Astrocyte (in vitro differentiated cells and primary cell): Measurements from ENCODE around the gene OPN5. TPM values are rescaled to one million over a fixed set of nuclear protein-coding genes. Genes with fewer than 3 reads are reported as not detected.

Source experiments
- DNase-seq: peaks from one replicate; pipeline ENCODE4 v3.0.0-alpha.2; 2010; ENCODE audit warnings: low read depth
- FAIRE-seq: peaks from 2 replicates; lab custom pipeline; 2011; peaks lifted over from hg19 to GRCh38; lab: Jason Lieb, UNC
- H2AFZ ChIP-seq: 2 replicates; pipeline ENCODE4 v1.6.0; 2012; ENCODE audit warnings: low read depth, low read length, inconsistent platforms
- H3K27ac ChIP-seq: 2 replicates; pipeline ENCODE4 v1.5.1; 2011; ENCODE audit warnings: low read depth, low read length, inconsistent platforms
- H3K27me3 ChIP-seq: 2 replicates; pipeline ENCODE4 v1.6.0; 2011; ENCODE audit warnings: low read length, inconsistent platforms; ENCODE audit not compliant: insufficient read depth
- H3K36me3 ChIP-seq: 2 replicates; pipeline ENCODE4 v1.5.1; 2011; ENCODE audit warnings: low read length, inconsistent platforms; ENCODE audit not compliant: insufficient read depth
- H3K4me1 ChIP-seq: 2 replicates; pipeline ENCODE4 v1.5.1; 2011; ENCODE audit warnings: low read length, inconsistent platforms; ENCODE audit not compliant: insufficient read depth
- H3K4me2 ChIP-seq: 2 replicates; pipeline ENCODE4 v1.6.0; 2012; ENCODE audit warnings: low read length, inconsistent platforms
- H3K4me3 ChIP-seq: 2 replicates; pipeline ENCODE4 v1.5.1; 2011; ENCODE audit warnings: low read depth, mild to moderate bottlenecking, low read length, inconsistent platforms; ENCODE audit not compliant: insufficient read depth
- H3K79me2 ChIP-seq: 2 replicates; pipeline ENCODE4 v1.6.0; 2012; ENCODE audit warnings: mild to moderate bottlenecking, low read length, inconsistent platforms; ENCODE audit not compliant: insufficient read depth
- H3K9ac ChIP-seq: 2 replicates; pipeline ENCODE4 v1.6.0; 2012; ENCODE audit warnings: mild to moderate bottlenecking, low read length, inconsistent platforms
- H3K9me3 ChIP-seq: 2 replicates; pipeline ENCODE4 v1.5.1; 2012; ENCODE audit warnings: low read depth, mild to moderate bottlenecking, low read length, inconsistent platforms; ENCODE audit not compliant: insufficient read depth
- H4K20me1 ChIP-seq: 2 replicates; pipeline ENCODE4 v1.6.0; 2012; ENCODE audit warnings: low read length, inconsistent platforms; ENCODE audit not compliant: insufficient read depth
- H3K27ac Mint-ChIP-seq: one replicate; pipeline ENCODE4 v1.8.0; 2021; ENCODE audit warnings: mild to moderate bottlenecking, mixed read lengths; ENCODE audit not compliant: unreplicated experiment
- H3K27me3 Mint-ChIP-seq: one replicate; pipeline ENCODE4 v1.8.0; 2021; ENCODE audit warnings: low read depth, mixed read lengths; ENCODE audit not compliant: unreplicated experiment
- H3K36me3 Mint-ChIP-seq: one replicate; pipeline ENCODE4 v1.8.0; 2021; ENCODE audit warnings: low read depth, mixed read lengths; ENCODE audit not compliant: unreplicated experiment
- H3K4me1 Mint-ChIP-seq: one replicate; pipeline ENCODE4 v1.8.0; 2021; ENCODE audit warnings: low read depth, mixed read lengths; ENCODE audit not compliant: unreplicated experiment
- H3K4me3 Mint-ChIP-seq: one replicate; pipeline ENCODE4 v1.8.0; 2021; ENCODE audit warnings: mild to moderate bottlenecking, moderate library complexity, mixed read lengths; ENCODE audit not compliant: unreplicated experiment
- H3K9me3 Mint-ChIP-seq: one replicate; pipeline ENCODE4 v1.8.0; 2021; ENCODE audit warnings: mild to moderate bottlenecking, mixed read lengths; ENCODE audit not compliant: unreplicated experiment
- CTCF ChIP-seq: IDR thresholded peaks from 2 replicates; pipeline ENCODE4 v1.5.1; 2011; ENCODE audit warnings: low read depth, mild to moderate bottlenecking, inconsistent platforms, low read length, moderate library complexity; ENCODE audit not compliant: insufficient read depth
- EZH2 ChIP-seq: IDR thresholded peaks from 2 replicates; pipeline ENCODE4 v1.6.1; 2012; ENCODE audit warnings: mild to moderate bottlenecking, low read length, inconsistent platforms; ENCODE audit not compliant: insufficient read depth
- total RNA-seq: library from RNA; stranded (reverse); gene quantifications from 2 replicates; pipeline ENCODE4 v1.2.1, GENCODE V29; 2021

Gene OPN5
- total RNA-seq, 1 donor from 2014 or later = not detected

GRCh38 chr6:47804821-47805220 is 23.0 kb downstream of the OPN5 start:
- Histone ChIP-seq H3K9ac (no peak overlapping the region), H3K4me1 (no peaks in the 10 kb centered on the region), H3K4me2 (no peak overlapping the region), H3K79me2 (no peaks in the 10 kb centered on the region), H4K20me1 (no peaks in the 10 kb centered on the region), H3K27me3 (no peaks in the 10 kb centered on the region), H3K9me3 (no peaks in the 10 kb centered on the region), H3K4me3 (no peak overlapping the region), H2AFZ (no peak overlapping the region), H3K27ac (no peak overlapping the region), H3K36me3 (no peaks in the 10 kb centered on the region)
- no peaks in the 10 kb centered on the region for H3K9me3 Mint-ChIP-seq
- H3K4me3 Mint-ChIP-seq = no peak overlapping the region
- FAIRE-seq = no peak
- H3K4me1 Mint-ChIP-seq = no peaks in the 10 kb centered on the region
- TF ChIP-seq EZH2 (no peak), CTCF (no peak)
- DNase-seq = no peak
- H3K27ac Mint-ChIP-seq = no peak overlapping the region
- no peaks in the 10 kb centered on the region for H3K27me3 Mint-ChIP-seq
- H3K36me3 Mint-ChIP-seq = no peaks in the 10 kb centered on the region

- Histone ChIP-seq H3K27ac (no peak overlapping the region), H2AFZ (no peak overlapping the region), H3K4me3 (no peak overlapping the region), H3K9me3 (no peaks in the 10 kb centered on the region), H3K27me3 (no peaks in the 10 kb centered on the region), H3K4me1 (no peaks in the 10 kb centered on the region), H3K36me3 (no peaks in the 10 kb centered on the region), H4K20me1 (no peaks in the 10 kb centered on the region), H3K79me2 (no peaks in the 10 kb centered on the region), H3K9ac (no peak overlapping the region), H3K4me2 (no peak overlapping the region)
- FAIRE-seq (no peak), DNase-seq (no peak)
- H3K4me3 Mint-ChIP-seq = no peak overlapping the region
- no peak overlapping the region for H3K27ac Mint-ChIP-seq
- no peaks in the 10 kb centered on the region for H3K36me3 Mint-ChIP-seq
- TF ChIP-seq EZH2 = no peak
- TF ChIP-seq CTCF = no peak
- no peaks in the 10 kb centered on the region for H3K9me3 Mint-ChIP-seq
- H3K27me3 Mint-ChIP-seq = no peaks in the 10 kb centered on the region
- H3K4me1 Mint-ChIP-seq = no peaks in the 10 kb centered on the region
Measured at GRCh38 chr6:47809873-47810272, 28.0 kb downstream of the OPN5 start.

- H3K27me3 Mint-ChIP-seq = no peaks in the 10 kb centered on the region
Measured at GRCh38 chr6:47810885-47811284, 29.1 kb downstream of the OPN5 start.

More at GRCh38 chr6:47810885-47811284, 29.1 kb downstream of the OPN5 start:
- H3K4me1 Mint-ChIP-seq = no peaks in the 10 kb centered on the region
- H3K4me1 ChIP-seq = no peaks in the 10 kb centered on the region
- H3K9me3 ChIP-seq = no peaks in the 10 kb centered on the region
- H3K36me3 Mint-ChIP-seq = no peaks in the 10 kb centered on the region
- no peaks in the 10 kb centered on the region for H3K27me3 ChIP-seq
- H3K79me2 ChIP-seq = no peaks in the 10 kb centered on the region
- no peak overlapping the region for H3K4me3 ChIP-seq
- DNase-seq (no peak), FAIRE-seq (no peak)
- no peak overlapping the region for H3K4me3 Mint-ChIP-seq
- no peak overlapping the region for H3K4me2 ChIP-seq
- no peak overlapping the region for H2AFZ ChIP-seq
- H3K9me3 Mint-ChIP-seq = no peaks in the 10 kb centered on the region
- no peak for TF ChIP-seq CTCF
- TF ChIP-seq EZH2 = no peak
- H3K9ac ChIP-seq = no peak overlapping the region
- H3K27ac ChIP-seq = no peak overlapping the region
- H3K36me3 ChIP-seq = no peaks in the 10 kb centered on the region
- H4K20me1 ChIP-seq = no peaks in the 10 kb centered on the region
- no peak overlapping the region for H3K27ac Mint-ChIP-seq
